Body of pancreas (tissue), 4 donors: Measurements from ENCODE around the gene LRRC49. TPM values are rescaled to one million over a fixed set of nuclear protein-coding genes. Genes with fewer than 3 reads are reported as not detected.
A peak's percentile ranks its signal among the peaks of the same experiment; 100 is the strongest.

ENCODE experiments used
- ATAC-seq: fragments of 150-250 bp; one replicate; pipeline ENCODE4 v1.9.1; 2016
- DNase-seq, 4 donors: peaks; one replicate each; pipeline ENCODE4 v3.0.0-alpha.2; 2019
- H3K27ac ChIP-seq, 4 donors: fragments of 200-600 bp; sonication (generic); 1 replicate in 3 of 4; 2 replicates in 1 of 4; pipeline versions ENCODE4 v1.5.1 to v1.6.1; 2016 to 2019; ENCODE audit warnings: mild to moderate bottlenecking in 1 of 4, mixed read lengths in 1 of 4, moderate library complexity in 1 of 4
- H3K27me3 ChIP-seq, 2 donors: fragments of 200-600 bp; sonication (generic); one replicate each; pipeline ENCODE4 v1.6.0; 2016; ENCODE audit warnings: mild to moderate bottlenecking in 1 of 2
- H3K36me3 ChIP-seq, 2 donors: fragments of 200-600 bp; sonication (generic); replicated peaks in 1 of 2; 2 replicates each; pipeline ENCODE4 v1.5.1; 2016; ENCODE audit warnings: low read depth in 2 of 2; ENCODE audit not compliant: insufficient read depth in 1 of 2
- H3K4me1 ChIP-seq: fragments of 200-600 bp; sonication (generic); one replicate; pipeline ENCODE4 v1.6.0; 2016
- H3K4me3 ChIP-seq, 2 donors: fragments of 200-600 bp; sonication (generic); 1 replicate in 1 of 2; 2 replicates in 1 of 2; pipeline ENCODE4 v1.5.1; 2016 to 2019
- H3K9me3 ChIP-seq, 3 donors: fragments of 200-600 bp; sonication (generic); 1 replicate in 2 of 3; 2 replicates in 1 of 3; pipeline ENCODE4 v1.5.1; 2016
- CTCF ChIP-seq, 7 experiments: fragments of 450-650 bp in 4 of 7; fragments of 200-600 bp in 3 of 7; sonication (generic) in 3 of 7; IDR thresholded peaks; one replicate each; pipeline ENCODE4 v1.5.1; 2016 to 2019; ENCODE audit warnings: antibody characterized with exemption in 7 of 7
- POLR2A ChIP-seq, 3 donors: fragments of 450-650 bp; IDR thresholded peaks; one replicate each; pipeline ENCODE4 v1.6.1; 2016; ENCODE audit warnings: antibody characterized with exemption in 3 of 3, mild to moderate bottlenecking in 2 of 3
- WGBS, 2 donors: methylation state at CpG; one replicate each; pipeline ENCODE4 v1.1.5; 2017; 5-methylcytosine and 5-hydroxymethylcytosine counted together
- intact Hi-C: fragments of 100-400 bp; cut with DNase I; formaldehyde crosslinking; loops from one replicate; pipeline ENCODE4 v1.15.1; 2023
- total RNA-seq, 2 donors: library from RNA; depleted of rRNA; stranded (reverse); fragments of >200 nt; gene quantifications; one replicate each; pipeline ENCODE4 v1.1.0, GENCODE V29; 2016

The LRRC49 gene
- total RNA-seq, 2 donors from 2014 or later = 3.0 to 7.3 TPM

GRCh38 chr15:71048913-71049675 is 156.5 kb downstream of the LRRC49 start:
- ATAC-seq (no peak), DNase-seq (no peak)
- H3K36me3 ChIP-seq = no peaks in the 10 kb centered on the region
- H3K27me3 ChIP-seq = no peaks in the 10 kb centered on the region
- no peaks in the 10 kb centered on the region for H3K4me1 ChIP-seq
- no peak overlapping the region for H3K27ac ChIP-seq
- no peaks in the 10 kb centered on the region for H3K9me3 ChIP-seq
- WGBS, 2 donors = 78 to 87% methylated on average over 2 of the region's 2 CpGs
- intact Hi-C loops = no loop called here
- TF ChIP-seq POLR2A (IDR thresholded peaks at IDR 0.05) (no peak), CTCF (IDR thresholded peaks at IDR 0.05) (no peak)
- no peak overlapping the region for H3K4me3 ChIP-seq

DNA sequence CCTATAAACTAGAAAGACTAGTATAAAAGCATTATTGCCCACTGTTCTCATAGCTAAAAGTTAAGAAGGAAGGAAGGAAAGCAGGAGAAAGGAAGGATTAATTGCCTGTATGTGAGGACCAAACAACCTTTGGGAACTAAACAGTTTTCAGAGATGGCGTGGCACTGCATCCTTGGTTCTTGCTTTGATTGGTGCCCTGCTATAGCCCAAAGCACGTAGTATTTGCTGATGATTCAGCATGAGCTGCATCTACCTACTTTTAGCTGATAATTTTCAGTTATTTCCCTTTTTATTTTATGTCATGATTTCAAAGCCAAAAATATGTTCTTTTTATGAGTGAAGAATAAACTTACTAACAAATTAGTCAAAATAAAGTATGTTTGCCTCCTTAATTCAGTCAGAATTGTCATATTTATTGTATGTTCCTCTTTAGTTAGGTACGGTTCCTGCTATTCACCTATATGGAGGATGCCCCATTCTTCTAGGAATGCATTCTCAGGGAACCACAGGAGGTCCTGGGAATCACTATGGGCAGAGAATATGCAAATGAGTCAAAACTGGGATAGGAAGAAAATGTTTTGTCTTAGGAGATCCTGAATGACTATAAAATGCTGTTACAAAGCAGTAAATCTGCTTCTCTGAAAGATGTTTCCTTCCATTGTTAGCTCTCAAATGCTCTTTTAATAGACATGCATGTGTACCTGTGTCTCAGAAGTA is 157.2 kb downstream of the LRRC49 start:
- Histone ChIP-seq H3K4me1 (no peaks in the 10 kb centered on the region), H3K4me3 (no peak overlapping the region), H3K27me3 (no peaks in the 10 kb centered on the region), H3K9me3 (no peaks in the 10 kb centered on the region), H3K27ac (no peak overlapping the region), H3K36me3 (no peaks in the 10 kb centered on the region)
- ATAC-seq (no peak), DNase-seq (no peak)
- TF ChIP-seq CTCF (IDR thresholded peaks at IDR 0.05) (no peak), POLR2A (IDR thresholded peaks at IDR 0.05) (no peak)
- intact Hi-C loops = no loop called here
- 92 to 95% methylated on average over 3 of the region's 3 CpGs for WGBS, 2 donors

DNA sequence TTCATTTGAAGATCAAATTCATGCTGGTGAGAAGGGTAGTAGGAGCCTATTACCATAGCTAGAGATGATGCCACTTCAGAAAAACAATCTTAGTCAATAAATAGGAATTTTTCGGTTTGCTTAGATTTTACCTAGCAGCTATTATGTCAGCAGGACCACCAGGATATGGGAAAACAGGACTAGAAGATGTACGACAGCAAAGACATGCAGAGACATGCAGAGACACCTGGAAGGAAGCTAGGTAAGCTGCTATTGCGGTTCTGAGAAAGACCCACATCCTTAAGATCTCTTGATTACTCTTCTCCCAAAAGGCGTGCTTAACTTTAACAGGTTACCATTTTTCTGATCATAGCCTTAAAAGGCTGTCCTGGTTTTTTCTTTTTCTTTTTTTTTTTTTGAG is 157.8 kb downstream of the LRRC49 start:
- Histone ChIP-seq H3K27ac (no peak overlapping the region), H3K36me3 (no peaks in the 10 kb centered on the region), H3K9me3 (no peaks in the 10 kb centered on the region), H3K4me3 (no peak overlapping the region), H3K4me1 (no peaks in the 10 kb centered on the region), H3K27me3 (no peaks in the 10 kb centered on the region)
- TF ChIP-seq POLR2A (IDR thresholded peaks at IDR 0.05) (no peak), CTCF (IDR thresholded peaks at IDR 0.05) (no peak)
- ATAC-seq = no peak
- intact Hi-C loops = no loop called here
- no peak for DNase-seq
- 61 to 62% methylated on average over 4 of the region's 4 CpGs for WGBS, 2 donors

DNA sequence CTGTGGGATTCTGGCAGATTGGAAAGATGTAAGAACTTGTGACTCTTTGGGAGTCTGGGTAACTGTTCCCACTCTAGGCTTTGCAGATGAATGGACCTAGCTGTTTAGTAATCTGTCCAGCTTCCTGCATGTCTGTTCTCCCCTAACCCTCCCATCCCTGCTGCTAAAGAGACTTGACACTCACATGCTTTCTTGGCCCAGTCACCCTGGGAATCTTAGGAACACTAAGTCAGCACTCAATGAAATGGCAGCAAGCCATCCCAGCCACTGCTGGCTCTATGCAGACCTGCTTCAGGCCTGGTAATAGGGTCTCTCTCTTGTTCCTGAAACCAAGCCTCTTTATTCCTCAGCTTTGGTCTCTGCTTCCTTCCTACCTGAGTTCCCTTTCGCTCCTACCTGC is 158.9 kb downstream of the LRRC49 start:
- TF ChIP-seq POLR2A (IDR thresholded peaks at IDR 0.05) = no peak
- TF ChIP-seq CTCF (IDR thresholded peaks at IDR 0.05) = no peak
- H3K4me1 ChIP-seq = no peaks in the 10 kb centered on the region
- intact Hi-C loops = no loop called here
- H3K36me3 ChIP-seq = no peaks in the 10 kb centered on the region
- peak in 1 of 4 donors; percentile 15 for DNase-seq
- ATAC-seq = no peak
- H3K27me3 ChIP-seq = no peaks in the 10 kb centered on the region
- 81% methylated on average over 1 of the region's 1 CpG for WGBS, 2 donors
- no peak overlapping the region for H3K4me3 ChIP-seq
- H3K27ac ChIP-seq = no peak overlapping the region
- H3K9me3 ChIP-seq = no peaks in the 10 kb centered on the region
